H54 (cell line): ENCODE measurements around the gene STX1B.

Source experiments
- DNase-seq: peaks from one replicate; pipeline ENCODE4 v3.0.0; 2011; ENCODE audit warnings: low spot score, mixed read lengths; ENCODE audit not compliant: insufficient read length
- FAIRE-seq: peaks from 3 replicates; lab custom pipeline; 2011; peaks lifted over from hg19 to GRCh38; lab: Jason Lieb, UNC
- POLR2A ChIP-seq: IDR thresholded peaks from 2 replicates; pipeline ENCODE4 v1.6.1; 2011; ENCODE audit warnings: low read depth, mild to moderate bottlenecking, low read length

Gene STX1B

DNA sequence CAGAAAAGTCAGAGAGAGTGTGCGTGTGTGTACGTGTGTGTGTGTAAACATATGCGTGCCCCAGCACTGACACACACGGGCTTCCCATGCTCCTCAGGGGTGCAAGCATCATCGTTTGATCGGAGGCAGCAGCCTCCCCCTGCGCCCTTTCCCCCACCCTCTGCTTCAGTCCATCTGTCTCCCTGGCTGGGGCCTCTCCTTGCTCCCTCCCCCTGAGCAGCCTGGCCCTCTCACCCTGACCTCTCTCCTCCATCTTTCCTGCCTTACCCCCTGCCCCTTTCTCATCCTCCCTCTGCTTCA lies 4.4 kb downstream of the STX1B start:
- no peak for DNase-seq
- TF ChIP-seq POLR2A, result no peak
- no peak for FAIRE-seq

GRCh38 chr16:31005350-31006085 lies 4.9 kb downstream of the STX1B start:
- FAIRE-seq (no peak), DNase-seq (no peak)
- TF ChIP-seq POLR2A, result no peak

DNA sequence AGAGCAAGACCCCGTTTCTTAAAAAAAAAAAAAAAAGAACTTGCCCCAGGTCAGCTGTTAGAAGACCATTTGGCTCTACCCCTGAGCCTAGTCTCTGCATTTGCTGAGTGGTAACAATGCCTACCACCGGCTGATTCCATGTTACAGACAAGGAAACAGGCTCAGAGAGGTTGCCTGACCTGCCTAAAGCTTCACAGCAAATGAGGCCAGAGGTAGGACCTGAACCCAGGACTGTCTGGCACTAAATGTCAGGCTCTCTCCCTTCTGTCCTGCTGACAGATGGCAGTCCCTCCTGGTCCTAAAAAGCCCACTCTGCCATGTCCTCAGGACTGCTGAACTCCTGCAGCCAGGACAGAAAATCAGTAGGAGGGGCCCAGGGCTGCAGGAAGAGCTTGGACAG lies 5.8 kb downstream of the STX1B start:
- FAIRE-seq (no peak), DNase-seq (no peak)
- TF ChIP-seq POLR2A, result no peak

DNA sequence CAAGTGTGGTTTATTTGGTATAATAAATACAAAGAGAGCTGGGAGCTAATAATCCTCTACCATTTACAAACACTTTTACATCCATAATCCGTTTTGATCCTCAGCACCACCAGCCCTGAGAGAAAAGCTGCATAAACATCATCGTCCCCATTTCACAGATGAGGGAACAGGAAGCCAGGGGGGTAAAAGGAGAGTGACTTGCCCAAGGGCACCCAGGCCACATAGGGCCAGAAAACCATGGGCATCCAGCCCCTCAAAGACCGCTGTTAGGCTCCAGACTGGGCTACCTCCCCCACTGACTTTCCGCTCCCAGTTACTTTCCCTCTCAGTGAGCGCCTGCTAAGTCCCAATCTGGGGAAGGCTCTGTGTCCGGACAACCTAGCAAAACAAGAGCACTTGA lies 6.7 kb downstream of the STX1B start:
- no peak for FAIRE-seq
- no peak for TF ChIP-seq POLR2A
- no peak for DNase-seq

- DNase-seq (no peak), FAIRE-seq (no peak)
- no peak for TF ChIP-seq POLR2A
Measured at GRCh38 chr16:31002862-31003341, 7.5 kb downstream of the STX1B start.

- FAIRE-seq, result no peak
- TF ChIP-seq POLR2A, result no peak
- no peak for DNase-seq
Measured at GRCh38 chr16:31002250-31002700, 8.2 kb downstream of the STX1B start.

DNA sequence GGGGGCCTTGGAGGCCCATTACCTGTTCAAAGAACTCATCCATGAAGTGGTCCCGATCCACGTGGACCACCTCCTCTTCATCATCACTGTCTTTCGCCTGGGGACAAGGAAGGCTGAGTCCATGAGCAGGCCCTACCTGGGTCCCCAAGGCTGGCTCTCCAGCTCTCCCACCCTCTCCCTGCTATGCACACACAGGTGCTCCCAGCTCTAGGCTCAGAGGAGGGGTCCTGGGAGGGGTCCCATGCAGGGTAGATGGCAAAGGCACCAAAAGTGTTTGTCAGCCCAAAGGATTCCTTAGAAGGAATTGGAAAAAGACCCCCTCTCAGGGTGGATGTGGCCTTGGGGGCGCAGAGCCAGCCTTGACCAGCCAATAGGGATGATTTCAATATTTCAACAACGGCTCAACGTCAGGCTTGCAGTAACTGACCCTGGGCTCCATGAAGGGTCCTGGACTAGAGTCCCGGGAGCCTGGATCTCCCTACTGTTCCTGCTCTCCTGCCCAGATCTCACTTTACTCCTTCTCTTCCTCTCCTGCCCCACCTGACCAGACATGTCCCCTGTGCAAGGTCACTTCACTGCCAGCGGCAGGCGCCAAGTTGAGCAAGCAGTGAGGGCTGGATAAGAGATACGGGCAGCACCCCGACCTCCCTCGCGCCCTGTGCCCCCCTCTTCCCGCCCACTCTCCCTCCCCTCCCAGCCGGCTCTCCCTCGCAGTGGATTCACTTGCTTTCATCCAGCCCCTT lies 8.8 kb downstream of the STX1B start:
- TF ChIP-seq POLR2A, result no peak
- DNase-seq (no peak), FAIRE-seq (no peak)

- TF ChIP-seq POLR2A, result no peak
- FAIRE-seq, result no peak
Measured at GRCh38 chr16:31000671-31001382, 9.6 kb downstream of the STX1B start.

DNA sequence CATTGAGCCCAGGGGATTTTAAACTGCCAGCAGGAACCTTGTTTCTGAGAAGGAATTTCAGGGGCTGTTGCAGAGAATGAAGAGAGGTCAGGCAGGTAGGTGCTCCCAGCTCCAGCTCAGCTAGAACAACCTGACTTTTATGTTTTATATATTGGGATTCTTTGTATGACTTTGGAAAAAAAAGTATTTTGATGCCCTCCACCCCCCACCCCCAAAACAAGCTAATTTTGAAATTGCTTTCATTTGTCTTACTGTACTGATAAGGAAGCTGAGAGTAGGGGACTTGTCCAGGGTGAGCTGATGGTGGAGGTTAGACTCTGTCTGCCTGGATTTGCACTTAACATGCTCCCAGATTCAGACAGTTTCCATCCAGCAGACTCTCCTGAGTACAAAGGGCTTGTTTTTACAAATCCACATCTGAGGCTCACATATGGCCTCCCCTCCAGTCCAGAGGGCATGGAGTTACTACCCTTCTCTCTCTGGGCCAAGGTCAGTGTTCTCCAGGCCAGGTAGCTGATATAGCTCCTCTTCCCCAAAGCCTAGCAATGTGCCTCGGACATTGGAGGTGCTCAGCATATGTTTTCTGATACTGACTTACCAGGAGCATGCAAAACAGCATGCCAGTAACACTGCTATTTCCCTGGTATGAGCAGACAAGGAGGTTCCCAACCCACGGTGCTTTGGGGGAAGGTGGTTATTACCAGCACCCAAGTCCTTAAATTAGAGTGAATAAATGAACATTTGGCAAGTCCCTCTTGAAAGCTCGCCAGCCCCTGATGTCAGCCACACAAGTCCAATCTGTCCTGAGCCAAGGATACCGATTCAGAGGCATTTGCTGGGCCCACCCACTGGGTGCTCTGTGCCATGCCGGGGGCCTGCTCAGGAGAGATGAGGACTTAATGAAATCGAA lies 11.3 kb downstream of the STX1B start:
- DNase-seq, result no peak
- no peak for TF ChIP-seq POLR2A
- no peak for FAIRE-seq

More at GRCh38 chr16:31000671-31001382, 9.6 kb downstream of the STX1B start:
- DNase-seq, result no peak

DNA sequence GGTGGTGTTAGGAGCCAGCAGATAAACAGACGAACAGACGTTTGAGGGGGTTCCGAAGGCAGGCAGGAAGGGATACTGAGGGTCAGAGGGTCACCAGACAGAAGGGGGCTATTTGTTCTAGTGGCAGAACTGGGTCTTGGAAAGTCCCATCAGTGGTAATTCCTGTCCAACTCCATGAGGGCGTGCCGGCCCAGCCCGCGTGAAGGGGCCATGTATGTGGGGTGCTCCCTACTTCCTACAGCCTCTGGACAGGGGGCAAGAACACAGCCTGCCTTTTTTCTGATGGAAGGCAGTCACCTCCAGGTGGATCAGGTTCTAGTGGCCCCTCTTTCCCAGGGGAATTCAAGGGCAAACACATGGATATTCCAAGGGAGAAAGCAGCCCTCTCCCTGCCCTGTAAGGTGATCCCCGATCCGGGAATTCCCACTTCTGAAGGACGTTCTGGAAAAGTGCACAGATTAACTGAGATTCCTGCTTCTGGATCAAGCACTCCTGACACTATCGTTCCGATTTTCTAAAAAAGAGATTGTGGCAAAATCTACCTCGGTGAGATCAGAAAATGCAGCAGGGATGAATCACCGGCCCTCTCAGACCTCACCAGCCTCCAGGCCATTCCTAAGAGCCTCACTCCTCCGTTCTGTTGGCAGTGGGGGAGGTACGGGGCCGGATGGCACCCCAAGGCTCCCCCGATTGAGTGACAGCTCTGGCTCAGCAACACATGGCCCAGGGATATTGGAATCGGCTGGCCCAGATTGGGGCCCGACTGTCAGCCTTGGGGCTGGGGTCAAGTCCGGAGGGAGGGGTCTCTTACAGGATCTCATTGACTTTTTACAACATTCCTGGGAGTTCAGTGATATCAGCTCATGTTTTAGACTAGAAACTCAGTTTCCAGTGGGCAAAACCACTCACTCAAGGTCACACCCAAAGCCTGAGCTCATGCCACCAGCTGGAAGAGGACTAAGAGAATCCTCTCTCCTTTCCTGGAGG lies 12.4 kb downstream of the STX1B start:
- DNase-seq (peak; percentile 96), FAIRE-seq (peak; percentile 23)
- peak; percentile 30; the same call in 1 of the 2 replicates for TF ChIP-seq POLR2A

DNA sequence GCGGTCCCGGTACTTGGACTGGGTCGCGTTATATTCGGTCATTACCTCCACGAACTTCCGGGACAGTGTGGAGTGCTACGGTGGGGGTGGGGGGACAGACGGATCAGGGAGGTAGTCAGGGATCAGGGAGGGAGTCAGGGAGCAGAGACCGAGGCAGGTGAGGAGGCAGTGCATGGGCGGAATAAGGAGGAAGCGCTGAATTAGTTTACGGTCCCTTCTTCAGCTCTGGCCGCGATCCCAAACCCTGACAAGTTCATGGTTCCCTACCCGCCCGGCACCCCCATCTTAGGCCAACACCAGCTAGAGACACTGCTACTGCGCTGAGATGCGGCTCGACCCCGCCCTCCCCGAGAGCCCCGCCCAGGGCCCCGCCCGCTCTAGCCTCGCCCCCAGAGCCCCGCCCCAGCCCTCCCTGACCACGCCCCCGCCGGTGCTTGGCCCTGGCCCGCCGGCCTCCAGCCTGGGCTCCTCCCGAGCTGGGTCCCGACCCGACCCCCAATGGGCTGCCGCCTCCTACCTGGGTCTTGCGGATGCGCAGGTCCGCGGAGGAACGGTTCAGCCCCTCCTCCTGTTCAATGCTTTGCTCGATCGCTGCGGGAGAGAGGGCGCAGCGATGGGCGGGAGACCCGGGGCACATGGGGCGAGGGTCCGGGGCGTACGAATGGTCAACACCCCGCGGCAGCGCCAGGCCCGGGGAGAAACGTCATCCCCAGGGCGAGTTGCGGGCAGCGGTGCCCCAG lies 13.3 kb downstream of the STX1B start:
- FAIRE-seq (no peak), DNase-seq (peak; percentile 80)
- no peak for TF ChIP-seq POLR2A
